IPS DF 19.7 (cell line): ENCODE results near the gene RNF214.
"Not testable (repeated sequence)": the region's sequence is repeated elsewhere in the genome, so short reads cannot be mapped to it uniquely, and the experiment has no call there.

ENCODE experiments used
- DNase-seq: peaks from one replicate; pipeline ENCODE4 v3.0.0-alpha.2; 2013; ENCODE audit warnings: low read depth, low spot score

Gene RNF214

DNA sequence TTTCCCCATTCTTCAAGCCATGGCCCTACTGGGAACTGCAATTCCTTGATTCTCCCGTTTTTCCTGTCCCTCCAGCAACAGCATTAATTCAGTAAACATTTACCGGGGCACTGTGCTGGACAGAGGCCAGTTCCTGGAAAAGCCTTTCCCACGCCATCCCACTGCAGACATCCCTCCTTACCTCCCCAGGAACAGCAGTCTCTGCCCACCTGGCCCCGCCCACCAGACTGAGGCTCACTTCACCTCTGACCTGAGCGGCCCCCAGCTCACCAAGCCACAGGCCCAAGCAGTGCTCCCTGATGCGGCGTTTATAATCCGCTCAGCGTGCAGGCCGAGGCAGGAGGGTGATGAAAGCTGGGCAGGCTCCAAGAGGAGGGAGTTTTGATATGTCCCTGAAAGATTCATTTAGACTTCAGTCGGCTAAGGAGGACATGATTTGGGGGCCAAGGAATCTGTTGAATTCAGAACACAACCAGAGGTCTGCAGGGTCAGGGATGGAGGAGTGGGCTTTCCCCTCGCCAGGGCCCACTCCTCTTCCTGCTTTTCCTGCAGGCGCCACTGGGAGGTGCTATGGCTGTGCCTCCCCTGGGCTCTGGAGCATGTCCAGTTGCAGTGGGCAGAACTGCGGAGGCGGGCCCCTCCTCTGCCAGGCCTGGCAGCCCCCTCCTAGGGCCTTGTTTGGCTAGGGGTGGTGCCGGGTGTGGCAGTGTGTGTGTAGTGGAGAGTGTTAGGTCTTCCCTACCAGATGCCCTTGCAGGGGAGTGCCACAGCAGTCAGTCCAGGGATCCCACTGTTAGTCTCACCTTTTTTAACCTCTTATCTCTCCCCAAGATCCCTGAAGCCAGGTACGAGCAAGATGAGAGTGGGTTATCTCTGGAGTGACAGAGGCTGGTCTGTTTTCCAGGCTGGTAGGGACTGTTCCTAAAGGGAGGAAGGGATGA lies 34.7 kb upstream of the RNF214 start:
- peak; percentile 35 for DNase-seq

DNA sequence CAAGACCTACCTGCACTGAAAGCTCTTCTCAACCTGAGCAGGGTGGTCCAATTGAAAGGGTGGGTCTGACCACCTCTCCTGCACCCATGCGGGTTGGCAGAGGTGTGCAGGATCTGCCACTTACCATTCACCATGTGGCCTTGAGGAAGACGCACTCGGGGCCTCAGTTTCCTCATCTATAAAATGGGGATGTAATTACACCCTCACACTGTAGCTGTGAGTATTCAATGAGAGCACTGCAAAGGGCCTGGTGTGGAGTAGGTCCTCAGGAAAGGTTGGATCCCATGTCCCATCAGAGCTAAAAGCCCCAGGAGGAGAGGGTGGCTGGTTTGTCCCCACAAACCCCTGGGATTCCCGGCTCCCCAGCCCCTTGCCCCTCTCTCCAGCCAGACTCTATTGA lies 33.9 kb upstream of the RNF214 start:
- no peak for DNase-seq

DNA sequence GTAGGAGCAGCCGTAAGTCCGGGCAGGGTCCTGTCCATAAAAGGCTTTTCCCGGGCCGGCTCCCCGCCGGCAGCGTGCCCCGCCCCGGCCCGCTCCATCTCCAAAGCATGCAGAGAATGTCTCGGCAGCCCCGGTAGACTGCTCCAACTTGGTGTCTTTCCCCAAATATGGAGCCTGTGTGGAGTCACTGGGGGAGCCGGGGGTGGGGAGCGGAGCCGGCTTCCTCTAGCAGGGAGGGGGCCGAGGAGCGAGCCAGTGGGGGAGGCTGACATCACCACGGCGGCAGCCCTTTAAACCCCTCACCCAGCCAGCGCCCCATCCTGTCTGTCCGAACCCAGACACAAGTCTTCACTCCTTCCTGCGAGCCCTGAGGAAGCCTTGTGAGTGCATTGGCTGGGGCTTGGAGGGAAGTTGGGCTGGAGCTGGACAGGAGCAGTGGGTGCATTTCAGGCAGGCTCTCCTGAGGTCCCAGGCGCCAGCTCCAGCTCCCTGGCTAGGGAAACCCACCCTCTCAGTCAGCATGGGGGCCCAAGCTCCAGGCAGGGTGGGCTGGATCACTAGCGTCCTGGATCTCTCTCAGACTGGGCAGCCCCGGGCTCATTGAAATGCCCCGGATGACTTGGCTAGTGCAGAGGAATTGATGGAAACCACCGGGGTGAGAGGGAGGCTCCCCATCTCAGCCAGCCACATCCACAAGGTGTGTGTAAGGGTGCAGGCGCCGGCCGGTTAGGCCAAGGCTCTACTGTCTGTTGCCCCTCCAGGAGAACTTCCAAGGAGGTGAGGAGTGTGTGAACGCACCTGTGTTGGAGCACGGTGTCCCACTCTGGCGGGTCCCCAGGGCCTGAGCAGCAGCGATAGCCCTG lies 33.2 kb upstream of the RNF214 start, which contains the start of gene TAGLN:
TAGLN (plus strand) TSS at position 318 of the 863 bp plus-strand sequence. CDS start 3,644 bp downstream, outside the sequence.
- DNase-seq, result peak; percentile 85

DNA sequence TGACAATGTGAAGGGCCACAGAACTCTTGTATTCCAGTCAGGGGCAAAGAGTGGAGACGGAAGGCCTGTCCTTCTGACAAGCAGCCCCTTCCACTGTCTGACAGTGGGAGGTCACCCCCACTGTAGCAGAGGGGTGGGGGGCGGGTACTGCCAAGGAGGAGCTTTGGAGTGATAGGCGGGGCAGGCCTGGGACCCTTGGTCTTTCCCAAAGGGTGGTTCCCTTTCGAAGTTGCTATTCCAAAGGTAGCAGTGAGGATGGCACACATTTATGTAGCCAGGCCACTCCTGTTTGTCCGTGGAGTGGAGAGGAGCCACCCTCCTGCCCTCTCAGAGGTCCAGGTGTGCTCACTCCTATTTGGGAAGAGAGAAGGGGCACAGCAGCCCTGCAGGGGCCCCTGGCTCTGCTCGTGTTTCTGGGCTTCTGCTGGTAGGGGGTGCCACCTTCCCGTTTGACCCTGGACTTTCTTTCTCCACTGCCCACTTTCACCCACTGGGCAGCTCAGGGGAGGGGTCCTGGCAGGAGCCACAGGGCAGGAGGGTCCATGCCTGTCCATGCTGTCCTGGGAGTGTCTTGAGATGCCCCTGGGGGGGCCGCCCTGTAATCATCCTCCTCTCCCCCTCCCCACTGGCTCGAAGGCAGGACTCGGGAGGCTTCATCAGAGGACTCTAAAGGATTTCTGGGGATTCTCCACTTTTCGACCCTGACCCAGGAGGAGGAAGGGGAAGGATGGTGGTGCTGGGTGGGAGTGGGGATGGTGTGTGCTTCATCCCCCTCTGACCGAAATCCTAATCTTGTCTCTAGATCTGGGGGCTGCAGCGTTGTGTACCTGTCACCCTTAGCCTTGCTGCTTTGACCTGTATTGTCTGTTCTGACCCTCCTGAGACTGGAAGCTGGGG lies 32.3 kb upstream of the RNF214 start:
- no peak for DNase-seq

DNA sequence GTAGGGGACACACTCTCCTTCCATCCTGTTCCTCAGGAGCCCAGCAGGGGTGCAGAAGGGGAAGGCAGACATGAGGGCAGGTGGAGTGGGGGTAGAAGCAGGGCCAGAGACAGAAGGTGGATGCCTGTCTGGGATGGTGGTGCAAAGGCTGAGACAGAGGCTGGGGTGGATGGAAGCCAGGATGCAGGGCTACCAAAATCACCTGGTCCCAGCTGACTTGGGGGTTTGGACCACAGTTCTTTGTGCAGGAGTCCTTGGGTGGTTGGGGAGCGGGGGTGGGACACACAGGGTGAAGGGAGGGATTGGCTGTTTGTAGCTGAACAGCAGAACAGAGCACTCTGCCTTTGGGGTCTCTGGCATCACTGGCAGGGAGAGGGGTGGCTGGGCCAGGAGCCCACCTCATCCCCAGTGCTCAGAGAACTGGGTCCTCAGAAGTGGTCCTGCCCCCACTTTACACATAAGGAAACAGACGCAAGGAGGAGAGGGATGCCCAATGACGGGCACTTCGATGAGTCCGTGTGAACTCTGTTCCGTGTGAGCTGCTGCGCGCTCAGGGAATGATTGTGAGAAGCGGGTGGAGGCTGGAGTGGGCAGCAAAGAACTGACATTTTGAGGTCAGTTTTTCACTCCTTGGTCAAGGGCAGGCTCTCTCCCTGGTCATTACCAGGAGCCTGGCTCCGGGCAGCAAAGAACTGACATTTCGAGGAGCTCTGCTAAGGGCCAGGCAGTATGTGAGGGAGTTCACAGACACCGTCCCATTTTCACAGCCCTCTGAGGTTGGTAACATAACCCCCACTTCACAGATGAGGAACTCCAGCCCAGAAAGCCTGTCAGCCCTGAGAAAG lies 31.4 kb upstream of the RNF214 start:
- no peak for DNase-seq

DNA sequence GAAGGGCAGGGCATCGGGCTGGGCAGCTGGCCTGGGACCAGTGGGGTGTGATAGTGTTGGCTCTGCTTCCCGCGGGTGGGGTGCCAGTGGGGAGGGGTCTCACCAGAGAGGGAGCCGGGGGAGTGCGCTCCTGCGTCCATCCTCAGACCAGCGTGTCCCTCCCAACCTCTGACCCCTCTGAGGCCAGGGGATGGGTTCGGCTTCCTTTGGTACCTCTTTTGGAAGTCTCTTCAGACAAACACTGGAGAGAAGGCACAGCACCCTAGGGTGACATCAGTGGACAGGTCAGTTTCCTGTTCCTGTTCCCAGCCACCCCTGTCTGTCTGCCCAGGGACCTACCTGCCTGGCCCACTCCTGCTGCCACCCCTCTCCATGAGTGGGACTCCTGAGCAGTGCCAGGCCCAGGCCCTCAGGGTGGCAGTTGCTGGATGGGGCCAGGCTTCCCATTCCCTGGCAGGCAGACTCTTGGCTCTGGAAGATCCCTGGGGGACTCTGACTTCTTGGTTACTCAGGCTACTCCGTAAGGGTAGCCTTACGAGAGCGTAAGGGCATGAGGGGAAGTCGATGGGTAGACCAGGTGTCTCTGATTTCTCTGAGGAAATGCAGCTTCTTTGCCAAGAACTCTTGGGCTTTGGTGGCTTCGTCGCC lies 30.7 kb upstream of the RNF214 start:
- no peak for DNase-seq

DNA sequence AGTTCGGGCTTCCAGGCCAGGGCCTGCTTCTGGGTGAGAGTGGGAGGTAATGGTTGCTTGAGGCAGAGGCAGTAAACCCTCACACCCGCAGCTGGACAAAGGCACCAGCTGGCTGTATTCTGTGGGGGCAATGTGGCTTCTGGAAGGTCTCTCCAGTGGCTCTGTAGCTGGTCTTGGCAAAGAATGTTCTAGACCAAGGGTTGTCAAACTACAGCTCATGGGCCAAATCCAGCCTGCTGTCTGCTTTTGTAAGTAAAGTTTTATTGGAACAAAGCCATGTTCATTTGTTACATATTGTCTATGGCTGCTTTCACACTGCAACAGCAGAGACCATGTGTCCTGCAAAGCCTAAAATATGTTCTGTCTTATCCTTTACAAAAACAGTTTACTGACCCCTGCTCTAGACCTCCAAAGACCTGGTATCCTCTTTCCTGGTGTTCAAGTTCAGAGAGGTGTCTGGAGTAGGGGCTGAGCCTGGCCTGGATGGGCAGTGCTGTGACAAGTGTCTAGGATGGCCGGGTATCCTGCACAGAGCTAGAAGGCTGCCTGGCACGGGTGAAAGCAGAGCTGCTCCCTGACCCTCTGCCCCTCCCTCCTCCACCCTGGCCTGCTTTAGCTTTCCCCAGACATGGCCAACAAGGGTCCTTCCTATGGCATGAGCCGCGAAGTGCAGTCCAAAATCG lies 29.9 kb upstream of the RNF214 start:
- DNase-seq, result no peak

DNA sequence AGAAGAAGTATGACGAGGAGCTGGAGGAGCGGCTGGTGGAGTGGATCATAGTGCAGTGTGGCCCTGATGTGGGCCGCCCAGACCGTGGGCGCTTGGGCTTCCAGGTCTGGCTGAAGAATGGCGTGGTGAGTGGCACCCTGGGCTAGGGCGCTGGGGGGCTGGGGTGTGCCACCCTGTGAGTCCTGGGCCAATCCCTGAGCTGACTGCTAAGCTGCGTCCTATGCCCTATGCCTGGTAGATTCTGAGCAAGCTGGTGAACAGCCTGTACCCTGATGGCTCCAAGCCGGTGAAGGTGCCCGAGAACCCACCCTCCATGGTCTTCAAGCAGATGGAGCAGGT lies 29.4 kb upstream of the RNF214 start:
- no peak for DNase-seq

DNA sequence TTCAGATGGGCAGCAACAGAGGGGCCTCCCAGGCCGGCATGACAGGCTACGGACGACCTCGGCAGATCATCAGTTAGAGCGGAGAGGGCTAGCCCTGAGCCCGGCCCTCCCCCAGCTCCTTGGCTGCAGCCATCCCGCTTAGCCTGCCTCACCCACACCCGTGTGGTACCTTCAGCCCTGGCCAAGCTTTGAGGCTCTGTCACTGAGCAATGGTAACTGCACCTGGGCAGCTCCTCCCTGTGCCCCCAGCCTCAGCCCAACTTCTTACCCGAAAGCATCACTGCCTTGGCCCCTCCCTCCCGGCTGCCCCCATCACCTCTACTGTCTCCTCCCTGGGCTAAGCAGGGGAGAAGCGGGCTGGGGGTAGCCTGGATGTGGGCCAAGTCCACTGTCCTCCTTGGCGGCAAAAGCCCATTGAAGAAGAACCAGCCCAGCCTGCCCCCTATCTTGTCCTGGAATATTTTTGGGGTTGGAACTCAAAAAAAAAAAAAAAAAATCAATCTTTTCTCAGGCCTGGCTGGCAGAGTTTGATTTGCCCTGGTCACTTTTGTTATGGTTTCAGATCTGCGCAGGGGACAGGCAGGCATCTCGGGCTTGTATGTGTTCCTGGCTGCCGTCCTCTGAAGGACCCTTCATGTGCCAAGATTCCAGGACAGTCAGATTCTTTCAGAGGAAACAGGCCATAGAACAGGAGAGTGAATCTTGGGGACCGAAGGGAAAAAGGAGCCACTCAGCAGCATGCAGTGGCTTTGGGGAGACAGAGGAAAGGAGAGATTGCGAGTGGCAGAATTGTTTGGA lies 28.0 kb upstream of the RNF214 start:
- DNase-seq, result no peak

DNA sequence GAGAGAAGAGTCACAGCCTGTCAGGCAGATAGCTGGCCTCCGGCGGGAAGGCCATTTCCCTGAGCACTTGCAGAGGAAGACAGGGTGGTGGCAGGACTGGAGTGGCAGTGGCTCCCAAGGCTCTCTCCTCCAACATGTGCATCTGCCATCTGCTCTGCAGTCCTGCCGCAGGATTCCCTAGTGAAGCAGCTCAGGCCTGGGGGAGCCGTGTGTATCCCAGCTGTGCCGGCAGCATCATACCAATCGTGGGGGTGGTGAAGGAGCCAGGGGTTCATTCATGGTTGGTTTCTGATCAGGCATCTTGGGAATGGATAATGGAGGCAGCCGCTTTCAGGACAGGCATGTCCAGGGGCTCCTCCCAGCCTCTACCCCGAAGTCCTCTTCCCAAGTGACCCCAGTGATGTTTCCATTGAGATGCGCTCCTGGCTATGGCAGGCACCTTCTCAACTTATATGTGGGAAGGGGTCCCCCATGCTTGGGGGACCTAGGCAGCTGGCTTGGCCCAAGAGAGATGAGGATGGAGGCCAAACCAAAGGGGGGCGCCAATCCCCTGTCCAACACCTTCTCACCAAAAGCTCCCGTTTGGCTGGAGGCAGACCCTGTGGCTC lies 27.2 kb upstream of the RNF214 start:
- no peak for DNase-seq

DNA sequence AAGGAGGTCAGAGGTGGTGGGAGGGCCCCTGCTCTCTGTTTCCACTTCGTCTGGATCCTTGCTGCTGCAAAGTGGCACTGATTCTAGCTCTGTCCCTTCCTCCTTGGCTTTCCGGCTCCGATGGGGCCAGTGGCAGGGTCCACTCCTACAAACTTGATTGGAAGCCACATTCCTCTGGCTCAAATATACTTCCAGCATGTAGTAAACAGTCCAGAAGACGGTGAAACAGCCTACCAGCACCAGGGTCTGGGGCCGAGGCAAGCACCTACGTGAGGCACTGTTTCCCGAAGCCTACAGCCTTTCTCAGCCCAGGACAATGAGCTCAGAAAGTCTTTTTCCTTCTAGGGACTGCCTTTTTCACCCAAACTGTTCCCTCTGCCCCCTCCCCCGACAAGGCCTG lies 26.4 kb upstream of the RNF214 start:
- not testable (repeated sequence) for DNase-seq

DNA sequence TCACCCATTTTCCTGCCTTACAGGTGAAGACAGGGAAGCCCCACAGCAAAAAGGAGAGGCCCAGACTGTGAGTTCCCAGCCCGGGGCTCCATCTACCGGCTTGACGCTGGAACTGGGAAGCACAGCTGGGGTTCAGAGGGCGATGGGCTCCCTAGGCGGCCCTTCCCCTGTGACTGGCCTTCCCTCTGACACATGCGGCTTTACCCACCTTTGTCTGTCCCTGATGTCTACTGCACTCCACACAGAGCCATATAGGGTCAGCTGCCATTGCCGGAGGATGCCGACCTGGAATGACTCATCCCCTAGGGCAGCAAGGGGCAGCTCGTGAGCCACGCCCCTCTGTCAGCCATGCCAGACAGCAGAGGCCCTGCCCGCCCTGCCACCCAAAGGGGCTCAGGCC lies 25.6 kb upstream of the RNF214 start:
- DNase-seq, result not testable (repeated sequence)

DNA sequence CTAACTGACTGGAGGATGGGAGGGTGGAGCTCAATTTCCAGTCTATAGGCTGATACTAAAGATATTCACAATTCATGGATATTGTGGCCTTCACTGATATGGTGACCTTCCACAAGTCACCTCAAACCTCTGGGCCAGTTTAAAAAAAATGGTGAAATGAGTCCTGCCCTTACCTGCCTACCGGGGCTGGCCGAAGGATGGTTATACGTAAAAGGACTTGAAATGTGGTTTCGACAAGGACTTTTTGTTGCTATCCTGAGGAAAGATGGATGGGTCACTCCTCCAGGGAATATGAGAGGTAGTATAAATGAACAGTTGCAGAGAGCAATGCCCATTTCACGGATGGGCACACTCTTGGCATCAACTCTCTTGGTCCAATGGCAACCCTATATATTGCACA lies 25.0 kb upstream of the RNF214 start:
- DNase-seq, result not testable (repeated sequence)

DNA sequence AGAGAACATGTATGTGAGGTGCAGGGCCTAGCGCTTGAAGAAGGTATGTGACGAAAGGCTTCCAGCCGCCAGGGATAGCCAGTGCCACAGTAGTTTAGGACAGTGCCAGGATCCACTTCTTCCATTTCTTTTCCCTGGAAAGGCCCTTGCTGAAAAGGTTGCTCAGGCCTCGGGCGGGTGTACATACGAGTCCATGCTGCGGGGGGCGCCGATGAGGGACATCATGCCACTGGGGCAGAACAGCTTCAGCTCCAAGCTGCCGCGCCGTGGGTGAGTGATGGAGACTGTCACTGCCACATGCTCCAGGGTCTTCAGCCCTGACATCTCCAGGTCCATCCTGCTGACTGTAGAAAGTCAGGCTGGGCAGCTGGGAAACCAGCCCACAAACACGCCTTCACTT lies 23.8 kb upstream of the RNF214 start:
- not testable (repeated sequence) for DNase-seq

DNA sequence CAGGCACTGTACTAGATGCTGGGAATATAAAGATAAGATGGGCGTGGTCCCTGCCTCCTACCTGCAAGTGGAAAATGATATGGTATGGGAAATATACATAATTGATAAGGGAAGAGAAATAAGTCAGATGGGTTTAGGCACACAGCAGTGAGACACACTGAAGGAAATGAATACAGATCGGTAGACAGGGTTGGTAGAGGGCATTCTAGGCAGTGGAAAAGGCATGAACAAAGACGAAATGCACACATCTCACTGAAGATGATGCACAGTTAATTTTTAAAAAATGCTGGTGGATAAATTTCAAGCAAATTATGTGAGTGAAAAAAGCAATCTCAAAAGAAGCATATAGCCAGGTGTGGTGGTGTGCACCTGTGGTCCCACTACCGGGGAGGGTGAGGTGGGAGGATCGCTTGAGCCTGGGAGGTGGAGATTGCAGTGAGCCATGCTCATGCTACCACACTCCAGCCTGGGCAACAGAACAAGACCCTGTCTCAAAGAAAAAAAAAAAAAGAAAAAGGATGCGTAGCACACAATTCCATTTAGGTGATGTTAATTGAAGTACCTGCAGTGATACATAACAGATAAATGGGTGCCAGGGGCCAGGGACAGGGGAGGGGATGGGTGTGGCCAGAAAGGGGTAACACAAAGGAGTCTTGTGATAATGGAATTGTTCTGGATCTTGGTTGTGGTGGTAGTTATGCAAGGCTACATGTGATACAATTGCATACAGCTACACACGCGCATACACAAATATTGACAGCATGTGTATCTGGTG lies 22.9 kb upstream of the RNF214 start:
- not testable (repeated sequence) for DNase-seq

DNA sequence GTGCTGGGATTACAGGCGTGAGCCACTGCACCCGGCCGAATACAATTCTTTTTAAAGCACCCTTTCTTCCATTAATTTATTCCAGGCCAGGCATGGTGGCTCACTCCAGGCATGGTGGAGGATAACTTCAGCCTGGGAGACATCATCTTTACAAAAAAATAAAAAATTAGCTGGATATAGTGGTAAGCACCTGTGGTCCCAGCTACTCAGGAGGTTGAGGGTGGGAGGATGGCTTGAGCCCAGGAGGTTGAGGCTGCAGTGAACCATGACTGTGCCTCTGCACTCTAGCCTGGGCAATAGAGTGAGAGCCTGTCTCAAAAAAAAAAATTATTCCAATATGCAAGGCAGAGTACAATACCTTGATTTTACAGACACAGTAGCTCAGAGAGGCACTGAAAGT lies 21.9 kb upstream of the RNF214 start:
- DNase-seq, result no peak

DNA sequence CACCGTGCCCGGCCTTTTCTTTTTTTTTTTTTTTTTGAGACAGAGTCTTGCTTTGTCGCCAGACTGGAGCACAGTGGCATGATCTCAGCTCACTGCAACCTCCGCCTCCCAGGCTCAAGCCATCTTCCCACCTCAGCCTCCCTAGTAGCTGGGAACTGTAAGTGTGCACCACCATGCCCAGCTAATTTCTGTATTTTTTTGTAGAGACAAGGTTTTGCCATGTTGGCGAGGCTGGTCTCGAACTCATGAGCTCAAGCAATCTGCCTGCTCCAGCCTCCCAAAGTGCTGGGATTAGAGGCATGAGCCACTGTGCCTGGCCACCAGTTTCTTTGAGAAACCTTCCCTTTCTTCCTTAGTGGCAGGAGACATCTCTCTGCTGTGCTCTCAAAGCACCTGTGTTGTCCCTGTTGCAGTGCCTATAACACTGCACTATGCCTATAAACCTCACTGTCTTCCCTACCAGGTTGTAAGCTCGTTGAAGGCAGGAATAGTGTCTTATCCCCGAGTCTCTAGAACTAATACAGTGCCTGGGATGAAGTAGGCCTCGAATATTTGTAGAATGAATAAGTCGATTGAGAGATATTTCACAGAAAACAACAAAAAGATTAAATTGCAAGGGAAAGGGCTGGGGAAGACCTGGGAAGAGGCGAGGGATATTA lies 19.6 kb upstream of the RNF214 start:
- DNase-seq, result no peak
